ENCODE data around the gene KIF6. TPM values are rescaled to one million over a fixed set of nuclear protein-coding genes. Genes with fewer than 3 reads are reported as not detected.

KIF6 gene
- total RNA-seq, 1 donor from 2014 or later = 0.32 TPM

GRCh38 chr6:39350723-39351505, 374.3 kb downstream of the KIF6 start:
- intact Hi-C loops (cut with micrococcal nuclease) = no loop called here

DNA sequence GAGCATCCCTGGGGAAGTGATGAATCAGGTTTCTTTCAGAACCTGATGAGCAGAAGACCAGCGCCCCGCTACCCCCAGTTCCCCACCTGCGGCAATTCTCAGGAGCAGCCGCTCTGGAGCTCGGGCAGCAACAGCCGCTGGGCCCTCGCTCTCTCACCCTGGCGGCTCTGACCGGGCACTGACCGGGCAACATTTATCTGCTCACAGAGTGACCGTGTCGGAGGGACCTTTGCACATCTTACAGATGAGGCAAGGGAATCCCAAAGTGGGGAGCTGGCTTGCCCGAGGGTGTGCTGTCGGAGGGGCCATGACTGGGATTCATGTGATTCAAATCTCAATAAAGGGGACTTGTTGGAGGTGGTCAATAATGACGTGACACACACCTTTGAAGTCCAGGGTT, 376.5 kb downstream of the KIF6 start:
- intact Hi-C loops (cut with micrococcal nuclease) = loop anchor here (5.0 kb wide), 2 partner anchors 544 to 959 kb away; no protein-coding TSS in a partner anchor

DNA sequence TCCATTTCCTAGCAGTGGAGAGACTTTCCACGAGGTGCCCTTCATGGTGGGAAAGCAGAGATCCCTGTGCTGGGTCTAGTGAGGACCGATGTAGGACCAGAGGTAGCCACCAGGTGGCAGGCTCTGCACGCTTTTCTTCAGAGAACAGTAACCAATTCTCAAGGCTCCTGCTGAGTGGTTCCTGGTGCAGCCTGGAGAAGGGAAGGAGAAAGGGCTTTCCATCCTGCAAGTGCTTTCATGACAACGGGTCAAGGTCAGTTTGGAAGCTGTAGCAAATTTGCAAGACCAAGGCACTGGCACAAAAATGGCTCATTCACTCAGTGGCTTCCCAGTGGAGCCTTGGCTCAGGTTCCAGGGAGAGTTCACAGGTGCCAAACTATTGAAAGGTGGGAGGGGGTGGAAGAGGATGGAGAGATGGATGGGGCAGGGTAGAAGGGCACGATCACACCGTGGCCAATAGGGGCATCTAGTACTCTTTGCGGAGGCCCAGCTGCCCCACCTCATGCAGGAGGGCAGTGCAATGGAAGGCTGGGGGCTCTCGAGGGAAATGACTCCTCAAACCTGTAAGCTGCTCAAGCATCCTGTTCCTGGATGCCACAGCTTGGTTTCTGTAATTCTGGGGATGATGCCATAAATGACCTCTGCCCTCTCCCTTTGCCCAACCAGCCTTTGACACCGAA, 377.2 kb downstream of the KIF6 start:
- intact Hi-C loops (cut with micrococcal nuclease) = loop anchor here (5.0 kb wide), 2 partner anchors 544 to 959 kb away; no protein-coding TSS in a partner anchor

GRCh38 chr6:39347206-39347605, 378.0 kb downstream of the KIF6 start:
- intact Hi-C loops (cut with micrococcal nuclease) = loop anchor here (5.0 kb wide), 2 partner anchors 545 to 960 kb away; no protein-coding TSS in a partner anchor

GRCh38 chr6:39344821-39345280, 380.4 kb downstream of the KIF6 start:
- intact Hi-C loops (cut with micrococcal nuclease) = loop anchor here (5.0 kb wide), 2 partner anchors 547 to 962 kb away; no protein-coding TSS in a partner anchor

- intact Hi-C loops (cut with micrococcal nuclease) = no loop called here
Observed at GRCh38 chr6:39343396-39343870, 381.8 kb downstream of the KIF6 start.

- intact Hi-C loops (cut with micrococcal nuclease) = no loop called here
Observed at GRCh38 chr6:39342692-39343395, 382.4 kb downstream of the KIF6 start.

- intact Hi-C loops (cut with micrococcal nuclease) = no loop called here
Observed at GRCh38 chr6:39341937-39342336, 383.3 kb downstream of the KIF6 start.

DNA sequence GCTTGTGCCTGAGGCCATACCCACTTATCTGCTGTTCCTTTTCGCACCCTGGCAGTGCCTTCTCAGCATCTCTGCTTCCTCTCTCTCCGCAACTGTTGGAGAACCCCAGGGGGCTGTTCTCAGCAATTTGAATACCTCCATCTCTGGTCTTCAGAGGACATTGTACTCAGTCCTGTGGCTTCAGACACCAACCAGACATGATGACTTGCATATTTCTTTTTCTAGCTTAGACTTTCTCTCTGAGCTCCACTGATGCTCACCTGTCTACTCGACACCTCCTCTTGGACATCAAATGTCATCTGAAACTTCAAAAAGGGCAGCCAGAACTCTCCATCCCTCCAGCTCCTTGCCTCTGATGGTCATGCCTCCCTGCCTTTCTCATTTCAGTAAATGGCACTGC, 383.9 kb downstream of the KIF6 start:
- intact Hi-C loops (cut with micrococcal nuclease) = no loop called here

- intact Hi-C loops (cut with micrococcal nuclease) = no loop called here
Observed at GRCh38 chr6:39339868-39340550, 385.2 kb downstream of the KIF6 start.

DNA sequence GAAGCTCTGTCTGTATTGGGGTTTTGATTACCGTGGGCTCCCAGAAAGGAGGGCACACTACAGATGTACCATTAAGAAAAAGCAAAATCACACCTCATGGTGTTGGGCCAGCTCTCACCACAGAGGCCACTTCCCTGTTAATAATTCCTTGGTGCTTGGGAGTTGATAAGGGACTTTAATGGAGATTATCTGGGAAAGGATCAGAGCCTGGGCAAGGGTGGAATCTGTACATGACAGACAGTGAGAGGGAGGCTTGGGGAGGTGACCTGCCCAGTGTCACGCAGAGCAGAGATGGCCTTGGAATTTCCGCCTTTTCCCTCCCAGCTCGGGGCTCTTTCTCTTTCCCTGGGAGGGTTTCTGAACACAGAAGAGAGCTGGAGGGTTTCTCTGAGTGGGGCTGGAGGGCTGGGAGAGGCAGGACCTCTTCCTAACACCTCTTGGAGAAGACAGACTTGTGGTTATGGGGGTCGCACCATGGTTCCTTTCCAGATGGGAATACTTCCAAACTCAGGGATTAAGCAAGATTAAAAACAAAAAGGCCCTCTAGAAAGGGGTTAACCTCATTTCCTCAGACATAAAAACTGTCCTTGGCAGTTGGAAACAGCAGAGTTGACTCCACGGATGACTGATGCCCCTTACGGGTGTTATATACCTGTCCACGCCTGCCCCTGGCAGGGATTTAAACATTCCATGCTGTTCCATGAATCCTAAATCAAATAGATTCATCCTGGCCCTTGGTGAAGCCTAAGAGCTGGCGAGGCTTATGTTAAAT, 385.9 kb downstream of the KIF6 start:
- intact Hi-C loops (cut with micrococcal nuclease) = no loop called here

GRCh38 chr6:39338397-39338796, 386.8 kb downstream of the KIF6 start:
- intact Hi-C loops (cut with micrococcal nuclease) = no loop called here

- intact Hi-C loops (cut with micrococcal nuclease) = no loop called here
Observed at GRCh38 chr6:39335780-39336545, 389.2 kb downstream of the KIF6 start.

GRCh38 chr6:39333644-39334438, 391.4 kb downstream of the KIF6 start:
- intact Hi-C loops (cut with micrococcal nuclease) = no loop called here

GRCh38 chr6:39330476-39330875, 394.7 kb downstream of the KIF6 start:
- intact Hi-C loops (cut with micrococcal nuclease) = no loop called here

GRCh38 chr6:39330057-39330456, 395.2 kb downstream of the KIF6 start:
- intact Hi-C loops (cut with micrococcal nuclease) = no loop called here

- intact Hi-C loops (cut with micrococcal nuclease) = no loop called here
Observed at GRCh38 chr6:39328066-39328465, 397.1 kb downstream of the KIF6 start.

DNA sequence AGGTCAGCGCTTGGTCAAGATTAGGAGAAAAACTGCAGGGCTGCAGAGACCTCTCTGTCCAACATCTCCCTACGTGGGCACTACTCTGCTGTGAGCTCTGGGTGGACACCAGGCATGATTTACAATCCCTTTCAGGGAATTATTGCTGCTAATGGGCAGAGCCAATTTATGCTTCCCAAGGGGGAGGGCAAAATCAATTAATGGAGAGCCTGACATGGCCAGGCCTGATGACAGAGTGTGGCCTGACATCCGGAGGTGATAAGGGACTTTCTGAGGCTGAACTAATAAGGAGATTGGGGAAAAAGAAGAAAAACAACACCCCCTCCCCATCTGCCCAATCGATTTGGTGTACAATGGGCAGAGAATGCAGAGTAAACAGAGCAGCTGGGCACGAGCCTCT, 397.7 kb downstream of the KIF6 start:
- intact Hi-C loops (cut with micrococcal nuclease) = no loop called here

Data from T-helper 2 cell treated with Interferon-gamma antibody and Interleukin-4, amounts not matched to agents 100 ng/mL and 5 ng/mL, for 36 hours (primary cell).